NCI-H2081 (cell line): Measurements from ENCODE around the gene DPEP2.
"Not testable (repeated sequence)": the region's sequence is repeated elsewhere in the genome, so short reads cannot be mapped to it uniquely, and the experiment has no call there.

ENCODE experiments used
- DNase-seq, 2 experiments: peaks; one replicate each; lab custom pipeline; 2025; lab: John Stamatoyannopoulos, UW

Gene DPEP2

GRCh38 chr16:67954421-67955196 is 44.7 kb downstream of the DPEP2 start:
- no peak for DNase-seq

GRCh38 chr16:67953641-67954375 is 45.5 kb downstream of the DPEP2 start:
- DNase-seq: no peak

DNA sequence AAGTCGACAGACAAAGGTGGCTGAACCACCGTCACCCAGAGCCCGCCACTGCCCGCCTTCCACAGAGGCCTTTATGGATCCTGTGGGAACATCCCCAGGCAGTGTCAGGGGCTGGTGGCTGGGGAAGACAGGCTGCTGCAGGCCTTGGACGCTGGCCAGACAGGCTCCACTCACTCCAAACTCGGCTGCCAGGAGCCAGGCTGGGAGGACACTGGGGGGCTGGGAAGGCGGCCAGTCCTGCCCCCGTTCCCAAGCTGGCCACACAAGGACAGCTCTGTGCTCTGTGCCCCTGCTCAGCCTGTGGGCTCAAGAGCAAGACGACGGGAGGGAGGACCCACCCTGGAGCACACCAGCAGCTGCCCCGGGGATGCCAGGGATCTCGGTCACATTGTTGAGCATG is 47.8 kb downstream of the DPEP2 start:
- DNase-seq: no peak

DNA sequence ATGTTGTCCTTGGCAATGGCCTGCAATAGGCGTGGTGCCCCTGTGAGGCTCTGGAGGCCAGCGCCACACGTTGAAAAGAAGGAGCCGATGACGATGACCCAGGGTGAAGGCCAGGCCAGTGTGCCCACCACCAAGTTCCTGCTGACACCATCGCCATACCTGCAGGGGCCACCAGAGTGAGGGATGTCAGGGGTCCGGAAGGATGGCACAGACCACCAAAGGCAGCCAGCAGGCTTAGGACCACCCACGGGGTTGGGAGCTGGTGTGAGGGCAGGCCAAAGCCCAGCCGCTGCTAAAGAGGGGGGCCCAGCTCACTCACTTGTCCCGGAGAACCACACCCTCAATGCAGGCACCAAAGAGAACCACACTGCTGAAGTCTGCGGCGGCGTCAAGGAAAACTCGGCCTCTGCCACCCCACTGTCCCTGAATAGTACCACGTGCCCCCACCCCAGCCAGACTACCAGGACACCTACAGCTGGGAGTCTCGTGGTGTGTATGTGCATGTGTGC is 48.9 kb downstream of the DPEP2 start:
- DNase-seq: no peak

- DNase-seq: no peak
Measured at GRCh38 chr16:67949645-67950044, 49.6 kb downstream of the DPEP2 start.

DNA sequence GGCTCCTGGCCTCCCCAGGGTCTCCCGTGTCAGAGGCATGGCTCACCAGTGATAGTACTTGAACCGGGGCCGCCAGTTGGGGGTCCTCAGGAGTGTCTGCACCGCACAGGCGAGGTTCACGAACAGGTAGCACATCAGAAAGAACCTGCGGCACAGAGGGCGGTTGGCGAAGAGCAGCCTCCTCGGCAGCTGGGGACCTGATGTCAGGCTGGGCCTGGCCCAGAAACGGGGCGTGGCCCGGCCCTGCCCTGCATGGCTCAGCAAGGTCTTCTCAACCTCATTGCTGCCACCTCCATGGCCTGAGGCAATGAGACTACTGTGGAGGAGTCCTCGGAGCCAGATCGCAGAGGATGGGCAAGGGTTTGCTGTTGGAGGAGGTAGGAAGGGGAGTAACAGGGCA is 51.3 kb downstream of the DPEP2 start:
- no peak for DNase-seq

DNA sequence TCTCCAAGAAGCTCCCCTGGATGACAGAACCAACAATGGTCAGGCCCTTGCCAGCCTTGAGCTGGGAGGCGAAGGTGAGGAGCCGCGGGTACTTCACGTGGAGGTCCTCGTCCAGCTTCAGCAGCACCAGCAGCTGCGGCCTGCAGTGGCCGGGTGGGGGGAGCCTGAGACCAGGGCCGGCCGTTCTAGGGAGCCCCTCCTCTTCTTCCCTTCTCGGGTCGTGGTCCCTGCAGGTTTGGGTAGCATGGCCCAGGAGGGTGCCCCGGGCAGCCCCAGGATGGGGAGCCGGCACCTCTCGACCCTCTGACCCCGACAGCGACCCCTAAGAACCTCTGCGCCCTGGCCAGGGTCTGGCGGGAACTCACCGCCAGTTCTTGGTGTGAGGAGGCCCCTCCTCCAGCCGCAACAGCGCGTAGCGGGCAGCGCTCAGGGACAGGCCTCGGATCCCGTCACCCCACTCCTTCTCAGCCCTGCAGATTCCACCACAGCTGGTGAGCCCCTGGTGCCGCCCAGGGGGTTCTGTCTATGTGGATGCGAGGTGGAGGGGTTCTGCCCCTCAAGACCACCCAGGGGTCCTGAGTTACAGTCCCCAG is 52.2 kb downstream of the DPEP2 start:
- DNase-seq: no peak

DNA sequence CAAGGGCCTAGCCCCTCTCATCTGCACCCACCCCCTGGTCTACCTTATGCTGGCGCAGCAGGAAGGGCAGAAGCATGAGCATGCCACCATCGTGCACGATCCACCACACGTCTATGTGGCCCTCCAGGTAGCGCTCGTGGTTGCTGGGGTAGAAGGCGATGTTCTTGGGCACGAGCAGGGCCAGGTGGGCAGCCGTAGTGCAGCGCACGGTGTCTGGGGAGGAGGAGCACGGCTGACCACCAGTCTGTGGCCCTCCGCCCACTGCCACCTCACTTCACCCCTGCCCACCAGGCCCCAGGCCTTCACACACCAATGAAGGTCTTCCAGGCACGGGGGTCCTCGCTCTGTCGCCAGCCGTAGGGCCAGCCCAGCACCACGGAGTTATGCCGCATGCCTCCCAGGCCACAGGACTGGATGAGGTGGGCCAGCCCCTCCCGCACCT is 53.1 kb downstream of the DPEP2 start:
- DNase-seq: no peak

DNA sequence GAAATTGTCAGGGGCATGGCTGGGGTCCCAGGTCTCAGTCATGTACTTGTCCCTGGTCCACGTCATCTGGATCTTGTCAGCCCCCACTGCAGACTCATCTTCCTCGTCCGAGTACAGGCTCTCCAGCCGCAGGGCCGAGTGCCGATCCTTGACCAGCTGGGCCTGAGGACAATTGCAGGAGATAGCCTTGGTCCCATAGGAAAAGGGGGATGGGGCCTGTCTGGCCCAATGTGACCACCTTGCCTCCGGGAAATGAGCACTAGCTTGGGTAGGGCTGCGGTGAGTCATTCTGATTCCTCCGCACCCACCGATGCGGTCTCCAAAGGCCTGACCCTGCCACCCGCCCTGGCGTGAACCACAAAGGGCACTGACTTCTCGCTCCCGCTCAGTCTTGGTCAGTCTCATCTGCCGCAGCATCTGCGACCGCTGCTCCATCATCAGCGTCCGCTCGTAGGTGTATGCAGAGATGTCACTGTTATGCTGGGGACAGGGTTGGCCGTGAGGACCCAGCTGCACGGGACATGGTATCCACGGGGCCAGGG is 53.8 kb downstream of the DPEP2 start:
- DNase-seq: no peak

GRCh38 chr16:67944690-67945391 is 54.4 kb downstream of the DPEP2 start:
- DNase-seq: no peak

DNA sequence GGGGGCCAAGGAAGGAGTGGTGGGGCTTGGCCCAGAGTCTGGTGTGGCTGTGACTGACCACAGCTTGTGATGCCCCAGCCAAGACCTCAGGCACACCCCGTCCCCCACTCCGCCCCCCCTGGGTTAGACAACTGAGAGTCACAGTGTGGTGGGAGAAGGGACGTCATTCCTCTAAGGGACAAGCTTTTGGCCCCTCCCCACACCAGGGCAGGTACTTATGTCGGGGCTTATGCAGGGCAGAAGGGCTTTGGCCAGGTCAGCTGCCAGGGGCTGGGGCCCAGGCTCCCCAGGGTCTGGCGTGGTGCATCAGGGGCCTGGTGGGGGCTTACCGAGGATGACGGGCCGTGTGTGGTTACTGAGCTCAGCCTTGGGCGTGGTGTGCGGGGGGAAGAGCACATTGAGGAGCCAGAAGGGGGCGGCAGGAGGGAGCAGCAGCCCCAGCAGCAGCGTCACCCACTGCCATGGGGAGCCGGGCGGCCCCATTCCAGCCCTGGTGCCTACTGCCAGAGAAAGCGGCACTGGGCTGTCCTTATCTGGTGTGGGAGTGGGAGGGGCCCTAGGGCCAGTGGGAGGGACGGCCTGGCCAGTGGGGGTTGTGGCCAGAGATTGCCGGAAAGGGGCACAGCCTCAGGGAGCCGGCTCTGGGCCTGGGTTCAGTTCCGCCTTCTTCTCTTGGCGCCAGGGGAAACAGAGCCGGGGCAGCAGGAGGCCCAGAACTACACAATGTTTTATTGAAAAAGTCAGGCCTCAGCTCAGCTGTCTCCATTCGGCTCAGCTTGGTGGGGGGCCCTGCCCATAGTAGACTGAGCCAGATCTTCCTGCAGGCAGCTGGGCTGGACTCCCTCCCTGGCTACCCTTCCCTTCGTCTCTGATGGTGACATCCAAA is 55.4 kb downstream of the DPEP2 start, which contains the start of gene LCAT:
Gene LCAT (minus strand): TSS at position 502 of the 886 bp plus-strand sequence. CDS start 19 bp downstream, at position 483.
- DNase-seq: no peak

DNA sequence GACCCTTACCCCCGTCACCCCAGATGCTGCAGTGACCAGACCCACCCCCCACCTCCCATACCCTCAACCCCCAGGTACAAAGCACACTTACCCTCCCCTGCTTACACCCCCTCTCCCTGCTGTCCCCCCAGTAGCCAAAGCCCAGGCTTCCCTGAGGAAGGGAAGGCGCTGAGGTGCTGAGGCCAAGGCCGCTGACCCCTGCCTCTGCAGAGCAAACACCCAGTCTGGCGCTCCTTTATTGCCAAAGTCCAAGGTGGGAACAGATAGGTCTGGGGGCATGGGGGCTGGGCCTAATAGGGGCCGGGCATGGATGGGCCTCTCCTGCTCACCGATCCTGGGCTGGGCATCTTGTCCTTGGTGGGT is 56.0 kb downstream of the DPEP2 start:
- no peak for DNase-seq

DNA sequence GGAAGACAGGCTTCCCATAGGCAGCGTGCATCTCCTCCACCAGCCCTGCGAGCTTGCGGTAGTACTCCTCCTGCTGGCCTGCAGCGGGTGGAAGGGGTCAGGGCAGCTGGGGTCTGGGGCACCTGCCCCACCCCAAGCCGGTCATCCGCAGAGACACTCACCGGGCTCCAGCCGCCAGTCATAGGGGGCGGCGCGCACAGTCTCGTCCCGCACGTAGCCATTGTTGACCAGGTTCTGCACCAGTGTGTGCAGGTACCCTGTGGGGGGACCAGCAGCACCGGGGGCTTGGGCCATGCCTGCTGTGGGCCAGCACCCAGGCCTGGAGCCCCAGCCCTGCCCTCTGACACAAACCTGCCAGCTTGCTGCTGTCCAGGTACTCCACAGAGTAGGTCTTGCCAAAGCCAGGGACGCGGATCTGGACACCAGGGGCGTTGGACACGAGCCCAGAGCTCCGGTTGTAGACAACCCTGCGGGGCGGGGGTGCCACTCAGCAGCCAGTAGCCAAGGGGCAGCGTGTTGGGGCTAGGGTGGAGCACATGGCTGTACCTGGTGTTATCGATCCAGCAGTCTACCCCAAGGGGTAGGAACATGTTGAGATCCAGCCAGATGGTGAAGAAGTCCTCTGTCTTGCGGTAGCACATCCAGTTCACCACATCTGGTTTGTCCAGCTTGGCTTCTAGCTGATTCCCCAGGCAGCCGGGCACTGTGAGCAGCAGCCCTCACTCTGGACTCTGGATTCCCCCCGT is 56.6 kb downstream of the DPEP2 start:
- no peak for DNase-seq

GRCh38 chr16:67942200-67942509 is 57.1 kb downstream of the DPEP2 start:
- DNase-seq: no peak

DNA sequence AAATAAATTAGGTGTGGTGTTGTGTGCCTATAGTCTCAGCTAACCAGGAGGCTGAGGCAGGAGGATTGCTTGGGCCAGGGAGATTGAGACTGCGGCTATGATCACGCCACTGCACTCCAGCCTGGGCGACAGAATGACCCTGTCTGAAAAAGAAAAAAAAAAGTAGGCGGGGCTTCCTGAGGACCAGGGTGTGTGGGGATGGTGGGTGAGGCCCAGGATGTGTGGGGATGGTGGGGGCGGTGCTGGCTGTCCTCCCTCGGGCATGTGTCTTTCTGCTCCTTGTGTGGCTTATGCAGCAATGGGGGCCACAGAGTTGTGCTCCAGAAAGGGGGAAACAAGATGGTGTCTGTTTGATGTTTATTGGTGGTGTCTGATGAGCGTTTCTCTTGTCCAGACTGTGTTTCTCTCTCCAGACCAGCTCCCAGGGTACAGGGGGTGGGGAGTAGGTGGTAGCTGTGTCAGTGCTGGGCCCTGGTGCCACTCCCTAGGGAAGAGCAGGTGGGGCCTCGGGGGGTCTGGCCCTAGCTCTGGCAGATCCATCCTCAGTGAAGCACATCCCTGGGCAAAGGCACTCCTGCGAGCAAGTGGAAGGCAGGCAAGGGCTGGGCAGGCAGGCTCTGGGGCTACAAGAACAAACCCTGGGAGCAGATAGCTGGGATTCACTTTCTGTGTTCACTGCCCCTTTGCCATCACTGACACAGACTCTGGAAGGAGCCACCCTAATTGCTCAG is 57.6 kb downstream of the DPEP2 start:
- DNase-seq: no peak

- no peak for DNase-seq
Measured at GRCh38 chr16:67940446-67941089, 58.7 kb downstream of the DPEP2 start.

DNA sequence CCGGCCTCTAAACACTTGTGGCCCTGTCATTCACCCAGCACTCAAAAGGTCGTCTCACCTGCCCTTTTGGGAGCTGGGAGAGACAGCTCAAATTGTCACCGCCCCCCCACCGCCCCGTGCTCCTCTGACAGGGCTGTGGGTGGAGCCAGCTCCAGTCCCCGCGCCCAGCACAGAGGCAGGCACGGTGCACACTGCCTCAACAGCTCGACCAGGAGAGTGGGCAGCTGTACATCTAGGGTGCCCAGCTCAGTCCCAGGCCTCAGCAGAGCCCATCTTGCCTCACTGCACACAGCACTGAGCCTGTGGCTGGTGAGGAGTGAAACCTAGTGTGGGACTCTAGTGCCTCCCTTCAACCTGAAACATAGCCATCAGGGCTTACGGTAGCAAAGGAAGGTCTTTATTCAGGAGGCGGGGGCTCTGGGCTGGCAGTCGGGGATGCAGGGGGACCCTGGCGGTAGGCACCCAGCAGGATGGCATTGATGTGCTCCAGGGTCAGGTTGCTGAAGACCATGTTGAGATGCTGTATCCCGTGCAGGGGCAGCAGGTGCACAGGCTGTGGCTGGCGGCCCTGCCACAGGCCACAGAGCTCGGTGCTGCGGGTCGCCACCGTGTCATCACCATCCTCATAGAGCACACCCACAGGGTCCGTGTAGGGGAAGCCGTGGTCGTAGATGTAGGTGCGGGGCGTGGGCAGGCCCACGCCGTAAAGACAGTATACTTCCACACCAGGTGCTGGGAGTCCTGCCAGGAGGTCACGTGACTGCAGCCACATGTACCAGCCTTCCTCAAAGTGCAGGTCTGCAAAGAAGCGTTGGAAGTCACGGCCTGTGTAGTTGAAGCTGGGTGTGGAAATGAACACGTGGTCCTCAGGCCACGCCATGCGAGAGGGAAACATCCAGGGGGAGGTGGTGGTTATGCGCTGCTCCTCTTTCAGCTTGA is 59.5 kb downstream of the DPEP2 start:
- no peak for DNase-seq

DNA sequence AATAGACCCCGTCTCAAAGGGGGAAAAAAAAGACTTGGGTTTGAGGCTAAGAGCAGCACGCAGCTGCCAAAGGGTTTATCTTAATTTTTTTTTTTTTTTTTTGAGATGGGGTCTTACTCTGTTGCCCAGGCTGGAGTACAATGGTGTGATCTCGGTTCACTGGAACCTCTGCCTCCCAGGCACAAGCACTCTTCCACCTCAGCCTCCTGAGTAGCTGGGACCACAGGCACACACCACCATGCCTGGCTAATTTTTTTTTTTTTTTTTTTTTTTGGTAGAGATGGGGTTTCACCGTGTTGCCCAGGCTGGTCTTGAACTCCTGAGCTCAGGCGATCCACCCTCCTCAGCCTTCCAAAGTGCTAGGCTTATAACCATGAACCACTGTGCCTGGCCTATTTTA is 61.6 kb downstream of the DPEP2 start:
- DNase-seq: not testable (repeated sequence)
